Uterus (tissue), 4 donors: ENCODE measurements around the gene KRT7. TPM values are rescaled to one million over a fixed set of nuclear protein-coding genes. Genes with fewer than 3 reads are reported as not detected.
A peak's percentile ranks its signal among the peaks of the same experiment; 100 is the strongest.

Experiments
- DNase-seq, 2 donors: peaks; one replicate each; pipeline ENCODE4 v3.0.0-alpha.2; 2019 to 2020
- H3K27ac ChIP-seq, 2 donors: fragments of 200-600 bp; sonication (generic); 1 replicate in 1 of 2; 2 replicates in 1 of 2; pipeline ENCODE4 v1.5.1; 2016 to 2018
- H3K27me3 ChIP-seq, 2 donors: fragments of 200-600 bp; sonication (generic); one replicate each; pipeline ENCODE4 v1.5.1; 2018 to 2019; ENCODE audit warnings: control low read depth in 1 of 2
- H3K36me3 ChIP-seq, 2 donors: fragments of 200-600 bp; sonication (generic); one replicate each; pipeline ENCODE4 v1.5.1; 2019; ENCODE audit warnings: control low read depth in 1 of 2
- H3K4me1 ChIP-seq, 2 donors: fragments of 200-600 bp; sonication (generic); one replicate each; pipeline ENCODE4 v1.5.1; 2018 to 2019; ENCODE audit warnings: control low read depth in 1 of 2
- H3K4me3 ChIP-seq, 2 donors: fragments of 200-600 bp; sonication (generic); 1 replicate in 1 of 2; 2 replicates in 1 of 2; pipeline ENCODE4 v1.5.1; 2018 to 2019; ENCODE audit warnings: mild to moderate bottlenecking in 1 of 2
- H3K9me3 ChIP-seq, 2 donors: fragments of 200-600 bp; sonication (generic); one replicate each; pipeline ENCODE4 v1.5.1; 2019; ENCODE audit warnings: control low read depth in 1 of 2
- POLR2A ChIP-seq, 2 donors: fragments of 450-650 bp; IDR thresholded peaks; one replicate each; pipeline ENCODE4 v1.6.1; 2016; ENCODE audit warnings: antibody characterized with exemption in 2 of 2, mild to moderate bottlenecking in 1 of 2, moderate library complexity in 1 of 2
- intact Hi-C: fragments of 100-400 bp; cut with DNase I; formaldehyde crosslinking; loops from one replicate; pipeline ENCODE4 v1.15.1; 2023; ENCODE audit warnings: low total_unique reads
- total RNA-seq, 4 donors: library from RNA; depleted of rRNA in 3 of 4; stranded (reverse); fragments of >200 nt in 3 of 4; gene quantifications; one replicate each; pipeline versions ENCODE4 v1.1.0 to v1.2.4, GENCODE V29; 2014 to 2023
- TF ChIP-seq, protein P1 (sequence below), 4 experiments: fragments of 200-600 bp in 2 of 4; fragments of 450-650 bp in 2 of 4; sonication (generic) in 2 of 4; IDR thresholded peaks; one replicate each; pipeline ENCODE4 v1.5.1; 2016 to 2019; ENCODE audit warnings: antibody characterized with exemption in 4 of 4, mild to moderate bottlenecking in 2 of 4, moderate library complexity in 1 of 4
- donor health status: DM: yes; HTN: yes; CAD: no.

Gene KRT7
- total RNA-seq, 4 donors from 2014 or later, result 2.1 to 51.2 (median 5.1) TPM; not detected in 1

GRCh38 chr12:52195065-52195730 lies 37.8 kb upstream of the KRT7 start:
- Histone ChIP-seq H3K36me3 (no peaks in the 10 kb centered on the region), H3K4me3 (no peak overlapping the region), H3K4me1 (peaks cover 5 to 22% of the 10 kb centered on the region in 2 donors), H3K27ac (peak overlapping the region; percentile 76 to 82), H3K27me3 (no peaks in the 10 kb centered on the region), H3K9me3 (no peaks in the 10 kb centered on the region)
- intact Hi-C loops, result no loop called here
- peak; percentile 42 to 65 for DNase-seq
- no peak for TF ChIP-seq POLR2A (IDR thresholded peaks at IDR 0.05)
- TF ChIP-seq, protein P1, sequence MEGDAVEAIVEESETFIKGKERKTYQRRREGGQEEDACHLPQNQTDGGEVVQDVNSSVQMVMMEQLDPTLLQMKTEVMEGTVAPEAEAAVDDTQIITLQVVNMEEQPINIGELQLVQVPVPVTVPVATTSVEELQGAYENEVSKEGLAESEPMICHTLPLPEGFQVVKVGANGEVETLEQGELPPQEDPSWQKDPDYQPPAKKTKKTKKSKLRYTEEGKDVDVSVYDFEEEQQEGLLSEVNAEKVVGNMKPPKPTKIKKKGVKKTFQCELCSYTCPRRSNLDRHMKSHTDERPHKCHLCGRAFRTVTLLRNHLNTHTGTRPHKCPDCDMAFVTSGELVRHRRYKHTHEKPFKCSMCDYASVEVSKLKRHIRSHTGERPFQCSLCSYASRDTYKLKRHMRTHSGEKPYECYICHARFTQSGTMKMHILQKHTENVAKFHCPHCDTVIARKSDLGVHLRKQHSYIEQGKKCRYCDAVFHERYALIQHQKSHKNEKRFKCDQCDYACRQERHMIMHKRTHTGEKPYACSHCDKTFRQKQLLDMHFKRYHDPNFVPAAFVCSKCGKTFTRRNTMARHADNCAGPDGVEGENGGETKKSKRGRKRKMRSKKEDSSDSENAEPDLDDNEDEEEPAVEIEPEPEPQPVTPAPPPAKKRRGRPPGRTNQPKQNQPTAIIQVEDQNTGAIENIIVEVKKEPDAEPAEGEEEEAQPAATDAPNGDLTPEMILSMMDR (IDR thresholded peaks at IDR 0.05), result no peak

DNA sequence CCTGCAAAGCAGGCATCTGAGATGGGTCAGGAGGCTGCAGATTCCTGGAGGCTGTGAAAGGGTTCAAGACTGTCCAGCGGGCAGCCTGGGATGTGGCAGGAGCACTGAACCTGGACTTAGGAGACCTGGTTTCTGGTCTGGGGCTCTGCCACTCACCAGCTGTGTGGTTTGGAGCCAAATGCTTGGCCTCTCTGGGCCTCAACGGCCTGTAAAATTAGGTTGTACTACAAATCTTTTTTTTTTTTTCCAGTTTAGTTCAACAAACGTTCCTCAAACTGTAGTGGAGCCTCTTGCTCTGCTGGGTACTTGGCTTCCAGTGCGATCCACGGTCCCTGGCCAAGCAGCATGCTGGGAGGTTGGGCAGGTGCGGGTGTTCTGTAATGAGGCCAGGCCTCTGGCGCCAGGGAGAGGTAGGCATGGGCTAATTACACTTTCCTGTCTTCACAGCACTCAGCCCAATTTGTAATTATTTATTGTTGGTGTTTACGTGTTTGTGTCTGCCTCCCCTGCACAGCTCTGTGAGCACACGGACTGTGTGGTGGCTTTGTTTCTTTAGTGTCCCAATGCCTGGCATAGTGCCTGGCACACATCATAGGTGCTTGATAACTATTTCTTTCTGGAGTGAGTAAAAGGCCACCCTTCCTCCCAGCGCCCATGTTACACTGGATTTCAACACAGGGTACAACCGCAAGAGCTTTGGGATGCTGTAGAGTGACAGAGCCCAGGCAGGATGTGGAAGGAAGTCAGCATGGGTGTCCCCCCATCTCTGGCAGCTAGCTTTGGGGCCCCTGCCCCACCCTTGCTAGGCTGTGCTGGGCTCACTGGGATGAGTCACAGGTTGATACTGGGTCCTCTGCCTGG lies 35.4 kb upstream of the KRT7 start:
- intact Hi-C loops, result no loop called here

GRCh38 chr12:52198454-52199215 lies 34.4 kb upstream of the KRT7 start:
- H3K4me3 ChIP-seq, result no peak overlapping the region
- H3K27ac ChIP-seq, result no peak overlapping the region
- H3K4me1 ChIP-seq, result peaks cover 5 to 18% of the 10 kb centered on the region in 2 donors
- intact Hi-C loops, result no loop called here
- H3K27me3 ChIP-seq, result no peaks in the 10 kb centered on the region
- no peaks in the 10 kb centered on the region for H3K9me3 ChIP-seq
- DNase-seq, result no peak
- H3K36me3 ChIP-seq, result no peaks in the 10 kb centered on the region
- TF ChIP-seq, protein P1 (IDR thresholded peaks at IDR 0.05), result no peak
- TF ChIP-seq POLR2A (IDR thresholded peaks at IDR 0.05), result no peak

More for the DNA sequence above, 35.4 kb upstream of the KRT7 start:
- Histone ChIP-seq H3K4me3 (no peak overlapping the region), H3K27ac (no peak overlapping the region), H3K27me3 (no peaks in the 10 kb centered on the region), H3K9me3 (no peaks in the 10 kb centered on the region), H3K4me1 (peaks cover 5 to 19% of the 10 kb centered on the region in 2 donors), H3K36me3 (no peaks in the 10 kb centered on the region)
- TF ChIP-seq POLR2A (IDR thresholded peaks at IDR 0.05), result no peak
- no peak for DNase-seq

- intact Hi-C loops, result no loop called here
- H3K4me3 ChIP-seq, result no peak overlapping the region
- no peaks in the 10 kb centered on the region for H3K27me3 ChIP-seq
- no peak for DNase-seq
- no peak overlapping the region for H3K27ac ChIP-seq
- peaks cover 3 to 15% of the 10 kb centered on the region in 2 donors for H3K4me1 ChIP-seq
- H3K36me3 ChIP-seq, result no peaks in the 10 kb centered on the region
- no peak for TF ChIP-seq POLR2A (IDR thresholded peaks at IDR 0.05)
- TF ChIP-seq, protein P1 (IDR thresholded peaks at IDR 0.05), result no peak
- no peaks in the 10 kb centered on the region for H3K9me3 ChIP-seq
Observed at GRCh38 chr12:52199294-52199919, 33.6 kb upstream of the KRT7 start.

- no peaks in the 10 kb centered on the region for H3K36me3 ChIP-seq
- DNase-seq, result no peak
- intact Hi-C loops, result no loop called here
- TF ChIP-seq POLR2A (IDR thresholded peaks at IDR 0.05), result no peak
- TF ChIP-seq, protein P1 (IDR thresholded peaks at IDR 0.05), result no peak
- no peaks in the 10 kb centered on the region for H3K27me3 ChIP-seq
- no peaks in the 10 kb centered on the region for H3K9me3 ChIP-seq
- peaks cover 0 to 15% of the 10 kb centered on the region in 2 donors for H3K4me1 ChIP-seq
- no peak overlapping the region for H3K4me3 ChIP-seq
- no peak overlapping the region for H3K27ac ChIP-seq
Observed at GRCh38 chr12:52200086-52200780, 32.8 kb upstream of the KRT7 start.
